ENCODE data around the gene TSHZ1.
"Not testable (repeated sequence)": the region's sequence is repeated elsewhere in the genome, so short reads cannot be mapped to it uniquely, and the experiment has no call there.

Gene TSHZ1

DNA sequence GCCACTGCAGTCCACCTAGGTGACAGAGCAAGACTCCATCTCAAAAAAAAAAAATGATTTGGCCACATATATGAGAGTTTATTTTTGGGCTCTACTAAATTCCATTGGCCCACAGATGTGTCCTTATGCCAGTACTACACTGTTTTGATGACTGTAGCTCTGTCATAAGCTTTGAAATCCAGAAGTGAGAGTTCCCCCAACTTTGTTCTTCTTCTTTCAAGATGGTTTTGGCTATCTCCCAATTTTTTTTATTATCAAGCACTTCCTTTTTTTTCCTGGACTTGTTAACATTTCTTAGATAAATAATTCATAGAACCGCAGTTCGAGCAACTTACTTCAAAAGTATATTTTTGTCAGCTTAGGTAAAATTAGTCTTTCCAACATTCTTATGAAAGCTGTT, 96.9 kb downstream of the TSHZ1 start:
- no peak for DNase-seq (ENCODE audit: low read depth in 2 of 2)

DNA sequence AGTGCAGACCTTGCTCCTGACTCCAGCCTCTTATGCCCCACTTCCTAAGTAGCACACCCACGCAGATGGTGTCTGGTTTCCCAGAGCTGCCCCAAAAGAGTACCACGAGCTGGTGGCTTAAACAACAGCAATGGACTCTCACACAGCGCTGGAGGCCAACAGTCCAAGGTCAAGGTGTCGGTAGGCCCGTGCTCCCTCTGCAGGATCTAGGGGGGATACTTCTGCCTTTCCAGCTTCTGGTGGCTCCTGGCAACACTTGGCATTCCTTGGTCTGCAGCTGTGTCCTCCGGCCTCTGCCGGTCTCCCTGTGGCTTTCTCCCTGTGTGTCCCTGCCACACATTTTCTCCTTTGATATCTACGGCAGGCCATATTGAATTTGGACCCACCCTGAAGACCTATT, 99.0 kb downstream of the TSHZ1 start:
- no peak for DNase-seq (ENCODE audit: low read depth in 2 of 2)

DNA sequence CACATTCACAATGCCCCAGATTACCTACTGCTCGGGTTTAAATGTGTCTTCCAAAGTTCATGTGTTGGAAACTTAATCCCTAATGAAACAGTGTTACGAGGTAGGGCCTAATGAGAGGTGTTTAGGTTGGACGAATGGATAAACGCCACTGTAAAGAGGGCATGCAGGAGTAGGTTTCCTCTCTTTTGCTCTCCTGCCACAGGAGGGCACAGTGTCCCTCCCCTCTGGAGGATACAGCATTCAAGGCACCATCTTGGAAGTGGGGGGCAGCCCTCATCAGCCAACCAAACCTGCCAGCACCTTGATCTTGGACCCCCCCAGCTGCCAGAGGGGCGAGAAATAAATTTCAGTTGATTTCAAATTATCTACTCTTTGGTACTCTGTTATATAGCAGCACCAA, 103.5 kb downstream of the TSHZ1 start:
- DNase-seq (ENCODE audit: low read depth in 2 of 2) = no peak

DNA sequence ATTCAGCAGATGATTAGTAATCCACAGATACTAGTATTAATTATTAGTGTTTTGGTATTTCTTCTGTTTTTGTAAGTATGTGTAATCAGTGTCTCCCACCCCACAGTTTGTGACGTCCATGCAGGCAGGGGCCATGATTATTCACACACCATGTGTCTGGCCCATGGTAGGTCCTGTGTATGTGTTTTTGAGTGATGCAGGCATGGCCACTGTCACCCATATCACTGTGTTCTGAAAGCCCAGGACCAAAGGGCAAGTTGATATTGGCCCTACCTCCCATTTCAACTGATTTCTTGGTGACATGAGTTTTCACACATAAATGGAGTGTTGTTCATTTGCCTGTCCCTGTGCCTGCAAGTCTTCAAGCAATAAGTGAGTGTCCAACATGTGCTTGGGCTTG, 104.0 kb downstream of the TSHZ1 start:
- DNase-seq (ENCODE audit: low read depth in 2 of 2) = no peak

DNA sequence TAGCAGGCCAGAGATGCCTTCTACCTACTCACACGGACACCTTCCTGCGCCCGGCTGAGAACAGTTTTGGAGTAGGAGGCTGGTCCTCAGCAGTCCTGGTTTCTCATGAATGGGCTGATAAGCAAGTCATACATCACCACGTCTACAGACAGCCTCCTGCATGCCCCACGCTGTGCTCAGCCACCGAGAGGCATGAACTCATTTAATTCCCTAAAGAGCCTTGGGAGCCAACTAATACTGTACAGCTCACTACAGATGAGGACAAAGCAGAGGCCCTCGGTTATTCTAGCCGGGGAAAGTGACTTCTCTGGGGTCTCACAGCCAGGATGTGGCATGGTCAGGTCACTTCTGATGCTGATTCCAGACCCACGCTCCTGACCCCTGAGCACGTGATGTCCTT, 105.6 kb downstream of the TSHZ1 start:
- DNase-seq (ENCODE audit: low read depth in 2 of 2) = no peak

DNA sequence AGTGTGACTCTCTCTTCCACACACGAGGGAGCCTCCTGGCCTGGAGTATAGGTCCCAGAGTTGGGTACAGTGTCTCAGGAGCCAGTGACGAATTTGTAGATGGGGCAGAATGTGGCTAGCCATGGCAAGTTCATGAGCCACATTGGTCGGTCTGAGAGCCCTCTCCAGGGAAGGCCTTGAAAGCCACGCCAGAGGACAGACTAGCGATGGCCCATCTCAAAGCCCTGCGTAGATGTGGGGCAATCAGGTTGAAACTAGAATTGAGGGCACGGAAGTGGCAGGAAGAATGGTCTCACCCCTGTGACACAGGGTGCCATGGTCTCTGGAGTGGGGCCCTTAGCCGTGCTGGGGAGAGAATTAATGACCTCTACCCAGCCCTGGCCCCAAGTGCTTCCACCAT, 106.2 kb downstream of the TSHZ1 start:
- DNase-seq (ENCODE audit: low read depth in 2 of 2) = no peak

DNA sequence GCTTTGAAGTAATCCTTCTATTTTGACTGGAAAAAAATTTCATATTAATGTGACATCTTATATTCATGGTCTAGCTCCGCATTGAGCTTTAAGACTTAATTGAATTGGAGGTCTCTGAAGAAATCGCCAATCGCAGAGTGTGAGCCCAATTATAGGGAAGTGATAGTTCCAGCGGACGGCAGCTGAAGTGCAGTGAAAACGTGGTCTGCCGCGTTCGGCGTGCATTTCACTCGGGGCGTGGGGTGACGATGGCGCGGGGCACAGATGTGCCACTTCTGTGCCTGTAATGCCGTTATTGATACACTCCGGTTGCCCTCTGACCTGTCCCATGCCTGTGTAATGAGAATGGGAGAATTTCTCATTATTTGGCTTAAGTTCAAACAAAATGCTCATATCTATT, 106.7 kb downstream of the TSHZ1 start:
- no peak for DNase-seq (ENCODE audit: low read depth in 2 of 2)

DNA sequence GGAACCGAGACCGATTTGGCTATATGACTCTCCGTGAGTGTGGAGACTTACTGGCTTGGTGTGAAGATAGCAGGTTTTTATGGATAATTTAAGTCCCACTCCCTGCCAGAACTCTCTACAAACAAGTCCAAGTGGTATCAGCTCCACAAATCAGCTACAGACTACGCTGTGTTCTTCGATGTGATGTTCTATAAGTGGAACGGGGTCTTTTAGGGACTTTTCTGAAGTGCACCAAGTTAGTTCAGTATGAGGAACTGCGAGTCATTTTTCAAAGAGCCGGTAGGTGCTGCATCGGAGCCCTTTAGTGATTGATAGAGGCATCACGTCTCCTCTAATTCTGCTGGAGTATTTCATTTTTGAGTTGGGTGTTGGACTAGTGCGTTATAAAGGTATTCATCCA, 107.1 kb downstream of the TSHZ1 start:
- DNase-seq (ENCODE audit: low read depth in 2 of 2) = no peak

DNA sequence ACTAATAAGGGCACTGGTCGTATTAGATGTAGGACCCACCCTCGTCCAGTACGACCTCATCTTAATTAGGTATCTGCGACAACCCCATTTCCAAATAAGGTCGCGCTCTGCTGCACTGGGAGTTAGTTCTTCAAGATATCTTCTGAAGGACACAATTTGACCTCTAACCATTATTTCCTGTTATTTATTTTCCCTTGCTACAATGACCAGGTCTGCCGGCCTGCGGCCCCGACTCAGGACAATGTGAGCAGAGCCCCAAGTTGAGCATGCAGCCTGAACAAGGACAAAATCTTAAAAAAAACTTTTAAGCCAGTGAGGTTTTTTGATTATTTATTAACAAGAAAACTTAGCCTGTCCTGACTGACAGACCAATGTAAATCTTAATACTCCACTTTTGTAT, 109.3 kb downstream of the TSHZ1 start:
- no peak for DNase-seq (ENCODE audit: low read depth in 2 of 2)

DNA sequence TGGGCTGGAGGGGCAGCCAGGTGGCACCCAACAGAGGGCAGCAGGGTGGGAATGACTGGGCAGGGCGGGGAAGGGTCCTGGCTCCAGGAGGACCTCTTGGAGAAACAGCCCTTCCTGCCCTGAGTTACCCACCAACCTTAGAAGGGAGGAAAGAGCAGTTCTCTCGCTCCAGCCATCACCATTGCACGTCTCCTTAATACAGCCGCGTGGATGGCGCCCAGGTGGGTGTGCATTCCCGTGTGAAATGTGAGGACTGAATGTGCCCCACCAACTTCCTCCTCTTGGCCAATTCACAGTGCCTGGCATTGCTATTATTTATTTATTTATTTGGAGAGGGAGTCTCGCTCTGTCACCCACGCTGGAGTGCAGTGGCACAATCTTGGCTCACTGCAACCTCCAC, 109.9 kb downstream of the TSHZ1 start:
- DNase-seq (ENCODE audit: low read depth in 2 of 2) = no peak

DNA sequence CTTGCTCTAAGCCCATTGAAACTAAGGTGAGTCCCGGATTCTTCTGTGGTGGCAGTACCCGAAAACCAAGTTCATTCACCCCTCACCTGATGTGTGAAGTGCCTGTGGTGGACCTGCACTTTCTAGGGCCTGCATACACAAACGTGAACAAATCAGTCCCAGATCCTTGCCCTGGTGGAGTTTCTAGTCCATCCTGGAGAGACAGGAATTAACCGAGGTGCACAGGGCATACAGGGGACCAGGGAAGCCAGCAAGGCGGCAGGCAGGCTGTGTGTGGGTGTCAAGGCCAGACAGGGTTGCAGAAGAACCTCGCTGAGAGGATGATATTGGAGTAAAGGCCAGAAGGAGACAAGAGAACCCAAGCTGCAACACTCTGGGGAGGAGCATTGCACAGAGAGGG, 110.8 kb downstream of the TSHZ1 start:
- no peak for DNase-seq (ENCODE audit: low read depth in 2 of 2)

DNA sequence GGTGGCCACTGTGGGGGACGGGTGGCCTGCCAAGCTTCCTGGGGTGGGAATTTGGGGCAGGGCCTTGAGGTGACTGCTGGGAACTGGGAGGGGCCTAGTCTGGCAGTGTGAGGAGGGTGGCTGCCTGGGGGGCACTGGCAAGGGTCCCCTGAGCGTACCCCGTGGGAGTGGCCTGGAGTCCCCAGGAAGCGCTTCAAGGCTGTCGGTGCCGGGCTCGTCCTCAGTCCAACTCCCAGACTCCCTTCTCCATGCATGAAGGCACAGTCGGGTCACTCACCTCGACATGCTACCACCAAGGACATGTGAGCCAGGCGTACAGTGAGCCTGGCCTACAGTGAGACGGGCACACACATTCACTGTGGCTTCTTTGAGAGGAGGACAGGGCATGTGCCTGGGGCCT, 111.6 kb downstream of the TSHZ1 start:
- DNase-seq (ENCODE audit: low read depth in 2 of 2) = no peak

DNA sequence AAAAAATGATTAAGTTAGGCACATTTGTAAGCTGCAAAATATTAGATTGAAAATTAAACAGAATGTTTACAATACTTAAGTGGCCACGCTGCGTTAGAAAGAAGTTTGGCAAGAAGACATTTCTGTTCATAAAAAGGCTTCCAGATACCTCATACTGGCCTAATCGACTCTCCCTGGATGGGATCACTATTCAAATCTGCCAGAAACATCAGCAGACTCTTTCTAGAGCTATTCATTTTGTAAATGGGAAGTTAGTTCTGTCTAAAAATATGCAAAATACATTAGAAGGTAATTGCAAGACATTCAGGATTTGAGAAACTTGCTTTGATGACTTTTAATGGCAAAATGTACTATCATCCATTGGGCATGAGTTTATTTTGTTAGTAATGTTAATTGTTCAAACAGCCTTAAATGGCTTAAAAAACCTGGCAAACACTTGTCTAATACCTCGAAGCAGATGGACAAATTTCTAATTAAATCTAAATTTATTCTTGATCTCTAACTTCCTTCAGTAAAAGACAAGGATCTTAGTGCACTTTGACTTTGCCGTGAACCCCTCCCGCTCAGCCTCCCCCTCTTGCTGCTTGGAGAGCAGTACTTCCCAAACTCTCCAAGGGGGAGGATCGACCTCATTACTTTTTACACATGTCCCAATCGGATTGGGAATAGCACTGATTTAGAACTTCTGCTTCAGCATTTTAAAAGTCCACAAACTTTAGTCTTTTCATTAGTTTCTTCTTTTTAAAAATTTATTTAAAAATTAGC, 113.4 kb downstream of the TSHZ1 start:
- no peak for DNase-seq (ENCODE audit: low read depth in 2 of 2)

DNA sequence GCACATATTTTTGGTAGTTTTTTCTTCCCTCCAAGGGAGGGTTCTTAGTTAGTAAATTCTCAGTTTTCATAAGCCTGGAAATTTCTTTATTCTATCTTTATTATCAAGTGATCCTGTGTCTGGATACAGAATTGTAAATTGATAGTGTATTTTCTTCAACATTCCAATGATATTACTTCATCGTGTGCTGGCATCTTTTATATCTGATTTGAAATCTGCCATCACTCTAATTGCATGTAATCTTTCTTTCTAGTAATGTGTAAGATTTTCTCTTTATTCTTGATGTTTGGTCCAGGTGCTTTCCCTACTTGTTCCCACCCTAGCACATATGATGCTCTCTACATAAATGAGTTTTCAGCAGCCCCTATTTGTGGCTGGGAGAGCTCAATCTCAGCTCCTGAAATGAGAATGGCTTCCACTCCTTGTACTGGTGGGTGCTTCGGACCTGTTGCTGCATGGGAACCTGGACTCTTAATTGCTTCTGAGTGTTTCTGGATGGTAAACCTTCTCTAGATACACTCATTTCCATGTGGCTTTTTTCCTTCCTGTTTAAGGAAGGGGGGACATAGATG, 114.2 kb downstream of the TSHZ1 start:
- DNase-seq (ENCODE audit: low read depth in 2 of 2) = no peak

DNA sequence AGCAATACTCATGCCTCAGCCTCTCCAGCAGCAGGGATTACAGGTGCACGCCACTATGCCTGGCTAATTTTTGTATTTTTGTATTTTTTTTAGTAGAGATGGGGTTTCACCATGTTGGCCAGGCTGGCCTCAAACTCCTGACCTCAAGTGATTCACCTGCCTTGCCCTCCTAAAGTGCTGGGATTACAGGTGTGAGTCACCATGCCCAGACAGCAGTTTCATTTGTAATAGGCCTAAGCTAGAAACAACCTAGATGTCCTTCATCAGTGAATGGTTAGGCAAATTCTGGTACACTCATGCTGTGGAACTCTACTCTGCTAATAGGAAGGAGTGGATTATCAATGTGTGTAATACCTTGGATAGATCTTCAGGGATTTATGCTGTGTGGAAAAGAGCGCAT, 119.2 kb downstream of the TSHZ1 start:
- not testable (repeated sequence) for DNase-seq (ENCODE audit: low read depth in 2 of 2)

DNA sequence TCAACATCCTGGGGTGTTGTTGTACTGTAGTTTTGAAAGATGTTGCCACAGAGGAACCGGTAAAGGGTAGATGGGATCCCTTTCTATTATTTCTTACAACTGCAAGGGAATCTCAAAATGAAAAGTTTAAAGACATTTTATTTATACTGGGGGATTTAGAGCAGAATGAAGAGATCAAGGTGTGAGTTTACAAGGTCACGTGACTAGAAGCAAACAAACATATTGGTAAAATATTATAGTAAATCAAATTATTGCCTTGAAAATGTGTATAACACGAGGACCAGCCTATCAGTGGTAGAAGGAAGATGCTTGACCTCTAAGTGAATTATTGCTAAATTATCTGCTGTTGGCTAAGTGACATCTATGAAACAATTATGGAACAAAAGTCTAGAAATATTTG, 119.7 kb downstream of the TSHZ1 start:
- DNase-seq (ENCODE audit: low read depth in 2 of 2) = no peak

DNA sequence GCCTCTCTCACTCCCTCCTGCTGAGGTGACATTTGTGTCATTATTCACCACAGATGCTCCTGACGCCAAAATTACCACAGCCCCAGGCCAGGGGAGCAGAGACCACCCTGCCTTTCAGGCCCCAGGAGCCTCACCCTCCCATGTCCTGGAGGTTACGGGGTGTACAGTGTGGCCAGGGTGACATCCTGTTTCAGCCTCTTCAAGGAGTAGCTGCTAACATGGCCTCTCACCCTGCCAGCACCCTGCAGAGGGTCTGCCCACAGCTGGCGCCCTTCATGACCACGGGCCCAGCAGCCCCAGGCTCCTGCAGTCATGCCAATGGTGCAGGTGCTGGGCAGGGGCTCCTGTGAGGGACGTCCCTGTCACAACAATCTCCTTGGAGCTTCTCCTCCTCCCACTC, 124.3 kb downstream of the TSHZ1 start:
- DNase-seq (ENCODE audit: low read depth in 2 of 2) = no peak

DNA sequence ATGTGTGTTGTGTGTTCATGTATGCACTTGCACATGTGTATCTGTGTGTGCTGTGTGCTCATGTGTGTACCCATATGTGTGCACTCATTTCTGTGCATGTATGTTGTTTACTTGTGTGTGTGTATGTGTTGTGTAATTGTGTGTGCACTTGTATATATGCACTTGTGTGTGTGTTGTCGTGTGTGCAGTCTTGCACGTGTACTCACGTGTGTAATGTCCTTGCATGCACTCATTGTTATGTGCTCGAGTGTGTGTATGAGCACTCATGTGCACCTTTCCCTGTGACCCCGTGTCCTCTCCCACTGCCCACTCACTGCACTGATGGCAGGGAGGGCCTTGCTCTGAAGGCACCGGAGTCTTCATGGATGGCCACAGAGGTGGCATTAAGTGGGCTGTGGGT, 124.9 kb downstream of the TSHZ1 start:
- DNase-seq (ENCODE audit: low read depth in 2 of 2) = no peak

DNA sequence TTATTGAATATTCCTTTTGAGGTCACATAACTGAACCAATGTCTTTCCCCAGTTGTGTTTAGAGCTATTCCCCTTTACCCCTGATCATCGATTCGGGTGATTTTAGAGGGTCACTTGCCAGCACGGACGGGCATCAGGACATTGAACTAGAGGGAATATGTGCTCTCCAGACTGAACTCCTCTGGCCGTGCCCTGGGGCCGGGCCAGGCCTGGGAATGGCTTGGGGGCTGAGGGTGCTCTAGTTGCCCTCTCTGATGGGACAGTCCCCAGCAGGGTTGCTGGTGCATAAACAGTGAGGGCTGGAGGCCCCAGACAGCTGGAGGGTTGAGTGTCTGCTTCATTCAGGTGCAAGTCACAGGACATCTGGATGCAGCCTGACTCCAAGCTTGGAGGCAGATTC, 126.2 kb downstream of the TSHZ1 start:
- no peak for DNase-seq (ENCODE audit: low read depth in 2 of 2)

DNA sequence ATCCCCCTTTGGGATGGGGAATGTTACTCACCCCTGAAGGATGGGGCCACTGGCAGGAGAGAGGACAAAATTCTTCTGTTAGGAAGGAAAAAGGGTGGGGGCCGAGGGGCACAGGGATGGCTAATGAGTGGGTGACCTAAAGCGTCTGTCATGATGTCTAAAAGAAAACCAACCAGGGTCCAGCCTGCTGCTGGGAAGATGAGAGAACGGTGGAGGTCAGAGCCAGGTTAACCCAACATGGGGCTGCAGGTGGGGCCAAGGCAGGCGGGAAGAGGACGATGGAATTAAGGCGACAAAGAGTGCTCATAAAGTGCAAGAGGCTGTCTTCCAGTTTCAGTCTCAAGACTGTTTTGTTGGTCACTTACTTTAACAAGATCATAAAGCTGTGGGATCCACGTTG, 126.8 kb downstream of the TSHZ1 start:
- DNase-seq (ENCODE audit: low read depth in 2 of 2) = no peak

DNA sequence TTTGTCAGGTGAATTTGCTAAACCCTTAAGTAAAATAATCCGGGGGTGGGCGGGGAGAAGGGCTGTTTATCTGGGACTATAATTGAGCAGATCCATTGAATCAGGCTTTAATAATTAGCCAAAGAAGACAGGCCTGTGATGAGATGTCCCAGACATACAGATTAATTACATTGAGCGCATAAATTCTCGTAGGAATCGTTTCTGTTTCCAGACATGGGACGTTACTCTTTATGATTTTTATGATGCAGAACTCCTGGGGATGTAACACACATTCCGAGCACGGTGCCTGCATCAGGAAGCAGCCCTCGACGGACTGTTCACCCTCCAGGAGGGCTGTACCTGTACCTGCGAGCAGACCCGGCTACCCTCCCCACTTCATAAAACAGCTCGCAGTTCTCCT, 128.0 kb downstream of the TSHZ1 start:
- no peak for DNase-seq (ENCODE audit: low read depth in 2 of 2)
